ENCODE measurements around the gene CALCOCO2.

- TF ChIP-seq, protein P1, sequence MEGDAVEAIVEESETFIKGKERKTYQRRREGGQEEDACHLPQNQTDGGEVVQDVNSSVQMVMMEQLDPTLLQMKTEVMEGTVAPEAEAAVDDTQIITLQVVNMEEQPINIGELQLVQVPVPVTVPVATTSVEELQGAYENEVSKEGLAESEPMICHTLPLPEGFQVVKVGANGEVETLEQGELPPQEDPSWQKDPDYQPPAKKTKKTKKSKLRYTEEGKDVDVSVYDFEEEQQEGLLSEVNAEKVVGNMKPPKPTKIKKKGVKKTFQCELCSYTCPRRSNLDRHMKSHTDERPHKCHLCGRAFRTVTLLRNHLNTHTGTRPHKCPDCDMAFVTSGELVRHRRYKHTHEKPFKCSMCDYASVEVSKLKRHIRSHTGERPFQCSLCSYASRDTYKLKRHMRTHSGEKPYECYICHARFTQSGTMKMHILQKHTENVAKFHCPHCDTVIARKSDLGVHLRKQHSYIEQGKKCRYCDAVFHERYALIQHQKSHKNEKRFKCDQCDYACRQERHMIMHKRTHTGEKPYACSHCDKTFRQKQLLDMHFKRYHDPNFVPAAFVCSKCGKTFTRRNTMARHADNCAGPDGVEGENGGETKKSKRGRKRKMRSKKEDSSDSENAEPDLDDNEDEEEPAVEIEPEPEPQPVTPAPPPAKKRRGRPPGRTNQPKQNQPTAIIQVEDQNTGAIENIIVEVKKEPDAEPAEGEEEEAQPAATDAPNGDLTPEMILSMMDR (IDR thresholded peaks at IDR 0.05), result no peak
- TF ChIP-seq POLR2A (IDR thresholded peaks at IDR 0.05), result no peak
Measured at GRCh38 chr17:48825446-48826381, 5.1 kb upstream of the CALCOCO2 start.

Measured in prostate gland (tissue), 2 donors.